NOMO-1 treated with dmso at 0.1 percent for 144 hours (cell line): ENCODE data around the gene MEIKIN.

Experiments
- DNase-seq: peaks from one replicate; lab custom pipeline; 2025; ENCODE audit not compliant: unreplicated experiment; lab: John Stamatoyannopoulos, UW

Gene MEIKIN

GRCh38 chr5:131774652-131775367 lies 170.7 kb downstream of the MEIKIN start:
- no peak for DNase-seq

- DNase-seq: no peak
Observed at GRCh38 chr5:131773805-131774204, 171.7 kb downstream of the MEIKIN start.

- DNase-seq: no peak
Observed at GRCh38 chr5:131771692-131772091, 173.8 kb downstream of the MEIKIN start.

- no peak for DNase-seq
Observed at GRCh38 chr5:131769961-131770360, 175.5 kb downstream of the MEIKIN start.

- DNase-seq: no peak
Observed at GRCh38 chr5:131769336-131769735, 176.1 kb downstream of the MEIKIN start.

- no peak for DNase-seq
Observed at GRCh38 chr5:131767891-131768290, 177.6 kb downstream of the MEIKIN start.

GRCh38 chr5:131766689-131767088 lies 178.8 kb downstream of the MEIKIN start:
- no peak for DNase-seq

GRCh38 chr5:131765261-131765660 lies 180.2 kb downstream of the MEIKIN start:
- DNase-seq: no peak

- DNase-seq: no peak
Observed at GRCh38 chr5:131763968-131764367, 181.5 kb downstream of the MEIKIN start.

- DNase-seq: no peak
Observed at GRCh38 chr5:131760793-131761192, 184.7 kb downstream of the MEIKIN start.

- no peak for DNase-seq
Observed at GRCh38 chr5:131759704-131760103, 185.8 kb downstream of the MEIKIN start.

- DNase-seq: no peak
Observed at GRCh38 chr5:131758520-131758900, 187.0 kb downstream of the MEIKIN start.

- no peak for DNase-seq
Observed at GRCh38 chr5:131757830-131758519, 187.5 kb downstream of the MEIKIN start.
